ENCODE measurements around the gene NECTIN3. TPM values are rescaled to one million over a fixed set of nuclear protein-coding genes. Genes with fewer than 3 reads are reported as not detected.

The NECTIN3 gene
- total RNA-seq, 1 experiment from 2014 or later, result 75.8 TPM

- Mint-ChIP-seq H3K36me3 (ENCODE audit: insufficient read depth, unreplicated experiment) (peaks cover 16% of the 10 kb centered on the region), H3K9me3 (ENCODE audit: unreplicated experiment) (no peaks in the 10 kb centered on the region), H3K27ac (ENCODE audit: unreplicated experiment) (no peak overlapping the region), H3K4me1 (ENCODE audit: low read depth, unreplicated experiment) (no peaks in the 10 kb centered on the region), H3K27me3 (ENCODE audit: insufficient read depth, unreplicated experiment) (no peaks in the 10 kb centered on the region), H3K4me3 (ENCODE audit: unreplicated experiment) (no peak overlapping the region)
- Histone ChIP-seq H3K27me3 (replicated peaks; ENCODE audit: control insufficient read depth, insufficient read depth, low read length) (no peaks in the 10 kb centered on the region), H3K9me3 (no peaks in the 10 kb centered on the region), H3K4me1 (no peaks in the 10 kb centered on the region), H3K4me3 (ENCODE audit: low read depth, low read length) (no peak overlapping the region), H3K36me3 (ENCODE audit: control insufficient read depth, insufficient read depth, low read length) (peaks cover 4% of the 10 kb centered on the region; the same call in 1 of the 2 replicates)
- no peak for DNase-seq
- BruUV-seq (replicated peaks), result no TSS peak
- TF ChIP-seq CTCF (IDR thresholded peaks at IDR 0.05; ENCODE audit: insufficient read depth in 1 of 2, low read depth in 1 of 2, low read length in 1 of 2, severe bottlenecking in 1 of 2, unreplicated experiment in 1 of 2), result no peak
- CTCF ChIA-PET, result no interaction called here
- POLR2A ChIA-PET, result no interaction called here
- intact Hi-C loops (cut with micrococcal nuclease; ENCODE audit: unreplicated experiment), result no loop called here
Measured at GRCh38 chr3:111165411-111165810, 93.8 kb downstream of the NECTIN3 start.

- DNase-seq, result no peak
- Histone ChIP-seq H3K4me3 (ENCODE audit: low read depth, low read length) (no peak overlapping the region), H3K4me1 (no peaks in the 10 kb centered on the region), H3K9me3 (no peaks in the 10 kb centered on the region), H3K36me3 (ENCODE audit: control insufficient read depth, insufficient read depth, low read length) (no peaks in the 10 kb centered on the region; the same call in 1 of the 2 replicates), H3K27me3 (replicated peaks; ENCODE audit: control insufficient read depth, insufficient read depth, low read length) (no peaks in the 10 kb centered on the region)
- Mint-ChIP-seq H3K36me3 (ENCODE audit: insufficient read depth, unreplicated experiment) (peaks cover 31% of the 10 kb centered on the region), H3K4me3 (ENCODE audit: unreplicated experiment) (no peak overlapping the region), H3K9me3 (ENCODE audit: unreplicated experiment) (peaks cover 6% of the 10 kb centered on the region), H3K27ac (ENCODE audit: unreplicated experiment) (no peak overlapping the region), H3K4me1 (ENCODE audit: low read depth, unreplicated experiment) (peaks cover 12% of the 10 kb centered on the region), H3K27me3 (ENCODE audit: insufficient read depth, unreplicated experiment) (no peaks in the 10 kb centered on the region)
- ChIA-PET POLR2A (no interaction called here), CTCF (no interaction called here)
- BruUV-seq (replicated peaks), result no TSS peak
- intact Hi-C loops (cut with micrococcal nuclease; ENCODE audit: unreplicated experiment), result no loop called here
- no peak for TF ChIP-seq CTCF (IDR thresholded peaks at IDR 0.05; ENCODE audit: insufficient read depth in 1 of 2, low read depth in 1 of 2, low read length in 1 of 2, severe bottlenecking in 1 of 2, unreplicated experiment in 1 of 2)
Measured at GRCh38 chr3:111173328-111173900, 101.8 kb downstream of the NECTIN3 start.

GRCh38 chr3:111173906-111174305 lies 102.3 kb downstream of the NECTIN3 start:
- Histone ChIP-seq H3K4me1 (no peaks in the 10 kb centered on the region), H3K9me3 (no peaks in the 10 kb centered on the region), H3K27me3 (replicated peaks; ENCODE audit: control insufficient read depth, insufficient read depth, low read length) (no peaks in the 10 kb centered on the region), H3K36me3 (ENCODE audit: control insufficient read depth, insufficient read depth, low read length) (no peaks in the 10 kb centered on the region; the same call in 1 of the 2 replicates), H3K4me3 (ENCODE audit: low read depth, low read length) (no peak overlapping the region)
- Mint-ChIP-seq H3K9me3 (ENCODE audit: unreplicated experiment) (peaks cover 6% of the 10 kb centered on the region), H3K4me1 (ENCODE audit: low read depth, unreplicated experiment) (peaks cover 12% of the 10 kb centered on the region), H3K36me3 (ENCODE audit: insufficient read depth, unreplicated experiment) (peaks cover 31% of the 10 kb centered on the region), H3K27ac (ENCODE audit: unreplicated experiment) (no peak overlapping the region), H3K27me3 (ENCODE audit: insufficient read depth, unreplicated experiment) (no peaks in the 10 kb centered on the region), H3K4me3 (ENCODE audit: unreplicated experiment) (no peak overlapping the region)
- intact Hi-C loops (cut with micrococcal nuclease; ENCODE audit: unreplicated experiment), result no loop called here
- DNase-seq, result no peak
- CTCF ChIA-PET, result no interaction called here
- no TSS peak for BruUV-seq (replicated peaks)
- TF ChIP-seq CTCF (IDR thresholded peaks at IDR 0.05; ENCODE audit: insufficient read depth in 1 of 2, low read depth in 1 of 2, low read length in 1 of 2, severe bottlenecking in 1 of 2, unreplicated experiment in 1 of 2), result no peak
- POLR2A ChIA-PET, result no interaction called here

Data from Caco-2 (cell line).